Measurements from ENCODE around the gene SLC4A1AP. TPM values are rescaled to one million over a fixed set of nuclear protein-coding genes. Genes with fewer than 3 reads are reported as not detected.

The SLC4A1AP gene
- total and polyA plus RNA-seq, 2 donors from 2014 or later, result 19.1 to 20.9 TPM

DNA sequence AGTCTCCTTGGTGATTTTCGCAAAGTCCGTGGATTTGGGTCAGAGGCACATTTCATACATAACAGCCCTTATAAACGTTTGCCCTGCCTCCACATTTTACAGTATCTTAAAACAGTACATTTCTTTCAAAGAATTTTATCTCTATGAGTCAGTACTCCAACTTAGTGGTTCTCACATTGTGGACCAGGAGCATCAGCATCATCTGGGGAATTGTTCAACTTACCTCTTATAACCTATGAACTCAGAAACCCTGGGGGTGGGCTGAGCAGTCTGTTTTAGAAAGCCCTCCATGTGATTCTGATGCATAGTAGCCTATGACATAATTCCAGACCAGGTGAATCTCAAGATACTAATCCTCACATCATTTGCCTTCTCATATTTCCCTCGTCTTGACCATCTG is 12.6 kb upstream of the SLC4A1AP start:
- DNase-seq (no peak), FAIRE-seq (no peak)
- Histone ChIP-seq H3K9ac (ENCODE audit: low read length in 3 of 3) (no peak overlapping the region), H3K27ac (ENCODE audit: low read depth in 2 of 2, low read length in 2 of 2) (no peak overlapping the region), H3K36me3 (ENCODE audit: control insufficient read depth in 2 of 3, insufficient read depth in 3 of 3, low read length in 3 of 3) (peaks cover 19 to 56% (median 52%) of the 10 kb centered on the region in 3 donors), H3K4me3 (ENCODE audit: low read length in 3 of 3) (no peak overlapping the region), H3K9me3 (ENCODE audit: control insufficient read depth in 2 of 3, insufficient read depth in 1 of 3, low read length in 3 of 3) (no peaks in the 10 kb centered on the region), H3K27me3 (ENCODE audit: control insufficient read depth, insufficient read depth, low read length) (no peaks in the 10 kb centered on the region), H3K4me1 (ENCODE audit: control insufficient read depth in 2 of 3, insufficient read depth in 2 of 3, low read depth in 1 of 3, low read length in 3 of 3) (no peaks in the 10 kb centered on the region)
- intact Hi-C loops (cut with DNase I), result no loop called here
- TF ChIP-seq, protein P1, sequence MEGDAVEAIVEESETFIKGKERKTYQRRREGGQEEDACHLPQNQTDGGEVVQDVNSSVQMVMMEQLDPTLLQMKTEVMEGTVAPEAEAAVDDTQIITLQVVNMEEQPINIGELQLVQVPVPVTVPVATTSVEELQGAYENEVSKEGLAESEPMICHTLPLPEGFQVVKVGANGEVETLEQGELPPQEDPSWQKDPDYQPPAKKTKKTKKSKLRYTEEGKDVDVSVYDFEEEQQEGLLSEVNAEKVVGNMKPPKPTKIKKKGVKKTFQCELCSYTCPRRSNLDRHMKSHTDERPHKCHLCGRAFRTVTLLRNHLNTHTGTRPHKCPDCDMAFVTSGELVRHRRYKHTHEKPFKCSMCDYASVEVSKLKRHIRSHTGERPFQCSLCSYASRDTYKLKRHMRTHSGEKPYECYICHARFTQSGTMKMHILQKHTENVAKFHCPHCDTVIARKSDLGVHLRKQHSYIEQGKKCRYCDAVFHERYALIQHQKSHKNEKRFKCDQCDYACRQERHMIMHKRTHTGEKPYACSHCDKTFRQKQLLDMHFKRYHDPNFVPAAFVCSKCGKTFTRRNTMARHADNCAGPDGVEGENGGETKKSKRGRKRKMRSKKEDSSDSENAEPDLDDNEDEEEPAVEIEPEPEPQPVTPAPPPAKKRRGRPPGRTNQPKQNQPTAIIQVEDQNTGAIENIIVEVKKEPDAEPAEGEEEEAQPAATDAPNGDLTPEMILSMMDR (IDR thresholded peaks at IDR 0.05; ENCODE audit: borderline replicate concordance, extremely low read depth, insufficient read depth), result no peak

DNA sequence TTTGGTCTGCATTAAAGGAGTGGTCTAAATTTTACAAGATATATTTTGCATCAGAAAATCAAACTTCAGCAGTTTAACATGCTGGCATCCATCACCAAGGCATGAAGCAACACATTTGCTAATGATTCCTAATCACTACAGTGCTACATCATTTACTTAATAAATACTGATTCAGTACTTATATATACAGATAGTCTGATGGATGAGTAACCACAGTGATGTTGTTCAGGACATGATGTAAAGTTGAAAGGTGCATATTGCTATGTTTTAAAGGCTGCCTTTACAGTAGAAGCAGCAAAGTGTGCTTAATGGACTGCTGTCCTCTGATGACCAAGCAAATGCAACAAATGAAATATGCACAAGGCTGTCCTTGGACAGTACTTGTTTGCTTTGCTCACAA is 11.3 kb upstream of the SLC4A1AP start:
- intact Hi-C loops (cut with DNase I), result no loop called here
- Histone ChIP-seq H3K27ac (ENCODE audit: low read depth in 2 of 2, low read length in 2 of 2) (no peak overlapping the region), H3K9ac (ENCODE audit: low read length in 3 of 3) (no peak overlapping the region), H3K4me1 (ENCODE audit: control insufficient read depth in 2 of 3, insufficient read depth in 2 of 3, low read depth in 1 of 3, low read length in 3 of 3) (no peaks in the 10 kb centered on the region), H3K36me3 (ENCODE audit: control insufficient read depth in 2 of 3, insufficient read depth in 3 of 3, low read length in 3 of 3) (peaks cover 22 to 61% (median 53%) of the 10 kb centered on the region in 3 donors), H3K9me3 (ENCODE audit: control insufficient read depth in 2 of 3, insufficient read depth in 1 of 3, low read length in 3 of 3) (no peaks in the 10 kb centered on the region), H3K4me3 (ENCODE audit: low read length in 3 of 3) (no peak overlapping the region), H3K27me3 (ENCODE audit: control insufficient read depth, insufficient read depth, low read length) (no peaks in the 10 kb centered on the region)
- no peak for DNase-seq
- FAIRE-seq, result no peak
- TF ChIP-seq, protein P1 (IDR thresholded peaks at IDR 0.05; ENCODE audit: borderline replicate concordance, extremely low read depth, insufficient read depth), result no peak

DNA sequence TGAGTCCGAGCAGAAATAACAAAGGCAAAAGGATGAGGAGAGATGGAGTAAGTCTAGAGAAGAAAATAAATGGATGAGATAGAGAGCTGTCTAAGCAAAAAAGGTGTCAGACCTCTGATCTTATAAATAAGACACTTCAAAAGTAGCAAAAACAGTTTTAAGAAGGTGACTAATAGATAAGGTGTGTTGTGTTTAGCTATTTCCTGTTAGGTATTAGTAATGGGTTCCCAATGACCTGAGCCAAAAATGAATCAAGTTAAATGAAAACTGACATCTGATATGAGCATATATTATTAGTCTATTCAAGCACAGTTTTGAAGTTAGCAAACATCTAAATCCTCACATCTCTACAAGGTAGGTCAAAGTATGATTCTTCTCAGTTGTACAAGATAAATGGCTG is 10.9 kb upstream of the SLC4A1AP start:
- Histone ChIP-seq H3K36me3 (ENCODE audit: control insufficient read depth in 2 of 3, insufficient read depth in 3 of 3, low read length in 3 of 3) (peaks cover 22 to 61% (median 49%) of the 10 kb centered on the region in 3 donors), H3K27me3 (ENCODE audit: control insufficient read depth, insufficient read depth, low read length) (no peaks in the 10 kb centered on the region), H3K27ac (ENCODE audit: low read depth in 2 of 2, low read length in 2 of 2) (no peak overlapping the region), H3K4me1 (ENCODE audit: control insufficient read depth in 2 of 3, insufficient read depth in 2 of 3, low read depth in 1 of 3, low read length in 3 of 3) (no peaks in the 10 kb centered on the region), H3K9ac (ENCODE audit: low read length in 3 of 3) (no peak overlapping the region), H3K4me3 (ENCODE audit: low read length in 3 of 3) (no peak overlapping the region), H3K9me3 (ENCODE audit: control insufficient read depth in 2 of 3, insufficient read depth in 1 of 3, low read length in 3 of 3) (no peaks in the 10 kb centered on the region)
- TF ChIP-seq, protein P1 (IDR thresholded peaks at IDR 0.05; ENCODE audit: borderline replicate concordance, extremely low read depth, insufficient read depth), result no peak
- intact Hi-C loops (cut with DNase I), result no loop called here
- FAIRE-seq, result no peak
- no peak for DNase-seq

DNA sequence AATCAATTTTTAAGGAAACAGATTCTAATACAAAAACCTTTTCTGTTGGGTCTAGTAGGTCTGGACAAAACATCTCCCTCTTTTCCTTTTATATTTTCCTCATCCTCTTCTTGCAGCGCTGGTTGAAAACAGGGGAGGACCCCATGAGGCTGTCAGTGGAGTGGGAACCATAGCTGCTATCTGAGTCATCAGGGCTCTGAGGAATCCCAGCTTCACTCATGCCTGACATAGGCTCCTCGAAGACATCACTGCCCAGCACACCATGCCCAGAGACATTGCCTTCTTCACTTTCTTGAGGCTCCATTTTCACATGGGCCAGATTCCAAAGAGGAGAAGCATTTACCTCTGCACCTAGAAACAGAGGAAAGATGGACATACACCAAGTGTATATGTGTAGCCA is 10.3 kb upstream of the SLC4A1AP start:
- DNase-seq, result no peak
- peaks cover 22 to 55% (median 45%) of the 10 kb centered on the region in 3 donors for H3K36me3 ChIP-seq (ENCODE audit: control insufficient read depth in 2 of 3, insufficient read depth in 3 of 3, low read length in 3 of 3)
- FAIRE-seq, result no peak
- intact Hi-C loops (cut with DNase I), result no loop called here
- H3K27ac ChIP-seq (ENCODE audit: low read depth in 2 of 2, low read length in 2 of 2), result no peak overlapping the region
- no peak overlapping the region for H3K9ac ChIP-seq (ENCODE audit: low read length in 3 of 3)
- no peaks in the 10 kb centered on the region for H3K27me3 ChIP-seq (ENCODE audit: control insufficient read depth, insufficient read depth, low read length)
- no peaks in the 10 kb centered on the region for H3K4me1 ChIP-seq (ENCODE audit: control insufficient read depth in 2 of 3, insufficient read depth in 2 of 3, low read depth in 1 of 3, low read length in 3 of 3)
- TF ChIP-seq, protein P1 (IDR thresholded peaks at IDR 0.05; ENCODE audit: borderline replicate concordance, extremely low read depth, insufficient read depth), result no peak
- no peaks in the 10 kb centered on the region for H3K9me3 ChIP-seq (ENCODE audit: control insufficient read depth in 2 of 3, insufficient read depth in 1 of 3, low read length in 3 of 3)
- no peak overlapping the region for H3K4me3 ChIP-seq (ENCODE audit: low read length in 3 of 3)
